Measurements from ENCODE around the gene OR1D5.
"Not testable (repeated sequence)": the region's sequence is repeated elsewhere in the genome, so short reads cannot be mapped to it uniquely, and the experiment has no call there.

Gene OR1D5

GRCh38 chr17:3032258-3033247 is 30.9 kb downstream of the OR1D5 start:
- no peak for DNase-seq (ENCODE audit: low spot score)

DNA sequence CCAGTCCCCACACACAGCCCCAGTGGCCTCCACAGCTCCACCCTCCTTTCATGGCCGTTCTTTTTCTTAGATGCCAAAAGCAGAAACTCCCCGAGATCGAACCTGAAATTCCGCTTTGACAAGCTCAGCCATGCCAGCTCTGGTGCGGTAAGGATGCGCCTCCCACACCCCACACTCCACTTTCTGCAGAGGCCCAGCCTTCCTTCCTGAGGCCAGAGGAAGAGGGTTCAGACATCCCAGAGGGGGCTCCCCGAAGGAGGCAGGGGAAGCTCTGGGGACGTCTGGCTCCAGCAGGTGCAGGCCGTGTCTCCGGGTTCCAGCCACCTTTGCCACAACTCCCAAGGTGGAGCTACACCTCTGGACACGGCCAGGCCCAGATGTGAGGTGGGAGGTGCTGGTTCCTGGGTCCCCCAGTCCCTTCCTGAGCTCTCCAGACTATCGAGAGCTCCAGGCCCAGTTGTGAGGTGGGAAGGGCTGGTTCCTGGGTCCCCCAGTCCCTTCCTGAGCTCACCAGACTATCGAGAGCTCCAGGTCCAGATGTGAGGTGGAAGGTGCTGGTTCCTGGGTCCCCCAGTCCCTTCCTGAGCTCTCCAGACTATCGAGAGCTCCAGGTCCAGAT is 32.4 kb downstream of the OR1D5 start:
- DNase-seq (ENCODE audit: low spot score), result not testable (repeated sequence)

GRCh38 chr17:3030096-3030495 is 33.3 kb downstream of the OR1D5 start:
- peak; percentile 64 for DNase-seq (ENCODE audit: low spot score)

GRCh38 chr17:3029213-3029913 is 34.0 kb downstream of the OR1D5 start:
- no peak for DNase-seq (ENCODE audit: low spot score)

GRCh38 chr17:3027786-3028532 is 35.4 kb downstream of the OR1D5 start:
- DNase-seq (ENCODE audit: low spot score), result no peak

GRCh38 chr17:3026856-3027751 is 36.3 kb downstream of the OR1D5 start:
- no peak for DNase-seq (ENCODE audit: low spot score)

DNA sequence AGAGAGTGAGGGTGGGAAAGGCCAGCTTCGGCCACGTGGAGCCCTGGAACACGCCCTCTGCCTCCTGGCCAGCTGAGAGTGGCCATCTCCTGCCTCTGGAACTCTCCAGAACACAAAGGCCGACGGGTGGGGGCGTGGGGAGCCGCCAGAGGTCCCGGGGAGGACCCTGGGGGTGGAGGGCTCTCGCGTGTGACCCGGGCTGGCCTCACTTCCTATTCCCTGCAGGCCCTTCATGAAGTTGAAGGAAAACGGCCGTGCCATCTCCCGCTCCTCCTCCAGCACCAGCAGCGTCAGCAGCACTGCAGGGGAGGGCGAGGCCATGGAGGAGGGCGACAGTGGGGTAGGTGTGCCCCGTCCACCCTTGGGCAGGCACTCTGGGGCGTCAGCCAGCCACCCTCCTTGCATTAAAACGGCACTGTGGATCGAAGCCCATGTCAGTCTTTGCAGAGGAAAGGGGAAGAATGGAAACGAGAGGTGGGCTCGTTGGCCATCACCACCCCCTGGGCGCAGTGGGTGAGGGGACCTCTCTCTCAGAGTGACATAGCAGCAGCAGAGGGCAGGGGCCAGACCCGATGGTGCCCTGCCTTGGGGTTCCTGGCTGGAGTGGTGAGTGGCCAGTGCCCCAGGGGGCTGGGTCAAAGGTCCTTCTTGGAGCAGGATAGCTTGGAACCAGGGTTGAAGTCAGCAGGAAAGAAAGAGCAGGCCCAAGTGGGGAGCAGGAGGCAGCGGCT is 37.1 kb downstream of the OR1D5 start:
- no peak for DNase-seq (ENCODE audit: low spot score)

DNA sequence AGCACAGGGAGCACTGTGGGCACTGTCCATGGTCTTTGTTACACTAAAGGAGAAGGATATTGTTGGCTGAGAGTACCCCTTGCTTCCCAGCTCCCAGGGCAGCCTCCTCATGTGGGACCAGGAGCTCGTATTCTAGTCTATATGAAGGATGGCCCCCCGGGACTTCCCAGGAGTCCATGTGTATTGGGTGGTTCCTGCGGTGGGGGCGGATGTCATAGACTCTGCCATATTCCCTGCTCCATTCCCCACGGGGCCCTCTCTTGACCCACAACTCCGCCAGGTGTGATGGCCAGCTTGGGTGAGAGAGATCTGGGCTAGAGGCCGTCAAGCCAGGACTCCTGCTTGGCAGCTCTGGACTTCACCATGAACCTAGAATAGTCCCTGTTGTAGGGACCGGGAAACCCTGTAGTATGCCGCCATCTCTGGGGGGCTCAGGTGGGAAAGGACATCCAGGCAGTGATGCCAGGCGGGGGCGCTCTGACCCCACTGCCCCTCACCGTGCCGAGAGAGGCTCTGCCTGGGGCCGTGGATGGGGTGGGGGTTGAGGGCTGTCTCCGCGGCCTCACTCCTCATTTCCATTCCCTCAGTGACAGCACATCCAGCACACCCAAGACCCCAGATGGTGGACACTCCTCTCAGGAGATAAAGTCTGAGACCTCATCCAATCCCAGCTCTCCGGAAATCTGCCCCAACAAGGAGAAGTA is 37.8 kb downstream of the OR1D5 start:
- DNase-seq (ENCODE audit: low spot score), result no peak

DNA sequence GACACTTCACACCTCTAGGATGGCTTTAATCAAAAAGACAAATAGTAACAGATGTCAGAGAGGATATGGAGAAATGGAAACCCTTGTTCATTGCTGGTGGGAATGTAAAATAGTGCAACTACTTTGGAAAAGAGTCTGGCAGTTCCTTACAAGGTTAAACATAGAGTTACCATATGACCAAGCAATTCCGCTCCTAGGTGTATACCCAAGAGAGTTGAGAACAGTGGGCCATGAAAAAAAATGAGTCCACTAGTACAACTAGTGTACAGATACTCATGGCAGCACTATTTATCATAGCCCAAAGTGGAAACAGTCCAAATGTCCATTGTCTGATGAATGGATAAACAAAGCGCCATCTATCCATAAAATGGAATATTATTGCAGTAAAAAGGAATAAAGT is 39.1 kb downstream of the OR1D5 start:
- no peak for DNase-seq (ENCODE audit: low spot score)

- no peak for DNase-seq (ENCODE audit: low spot score)
Measured at GRCh38 chr17:3022197-3022596, 41.2 kb downstream of the OR1D5 start.

GRCh38 chr17:3020381-3020780 is 43.0 kb downstream of the OR1D5 start:
- DNase-seq (ENCODE audit: low spot score), result no peak

DNA sequence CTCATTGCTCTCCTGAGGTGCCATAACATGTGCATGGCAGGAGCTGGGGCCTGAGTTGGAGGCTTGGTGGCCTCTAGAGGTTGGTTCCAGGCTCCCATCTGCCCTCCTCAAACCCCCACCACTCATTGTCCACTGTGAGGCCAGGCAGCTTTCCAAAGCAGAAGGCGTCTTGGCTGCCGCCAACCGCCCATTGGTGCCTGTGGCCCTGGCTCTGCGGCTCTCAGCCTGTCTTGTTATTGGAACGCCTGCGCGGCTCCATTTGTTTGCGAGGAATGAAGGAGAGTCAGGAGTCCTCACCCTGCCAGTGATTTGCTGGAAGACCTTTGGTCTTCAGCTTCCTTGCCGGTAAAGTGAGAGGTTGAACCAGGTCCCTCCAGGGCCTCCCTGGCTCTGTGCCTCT is 43.6 kb downstream of the OR1D5 start:
- no peak for DNase-seq (ENCODE audit: low spot score)

DNA sequence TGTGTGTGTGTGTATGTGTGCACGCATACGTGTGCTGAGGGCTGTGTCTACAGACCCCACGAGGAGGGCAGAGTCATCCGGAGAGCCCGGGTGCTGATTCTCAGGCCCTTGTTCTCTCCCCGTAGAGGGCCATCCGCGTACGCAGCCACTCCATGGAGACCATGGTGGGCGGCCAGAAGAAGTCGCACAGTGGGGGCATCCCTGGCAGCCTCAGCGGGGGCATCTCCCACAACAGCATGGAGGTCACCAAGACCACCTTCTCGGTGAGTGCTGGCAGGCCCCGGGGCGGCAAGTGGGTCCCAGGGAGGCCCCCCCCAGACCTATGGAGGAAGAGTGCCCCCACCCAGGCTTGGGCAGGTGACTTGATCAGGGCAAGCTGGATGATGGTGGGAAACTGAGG is 45.5 kb downstream of the OR1D5 start:
- no peak for DNase-seq (ENCODE audit: low spot score)

GRCh38 chr17:3015890-3016289 is 47.5 kb downstream of the OR1D5 start:
- DNase-seq (ENCODE audit: low spot score), result peak; percentile 59

- peak; percentile 72 for DNase-seq (ENCODE audit: low spot score)
Measured at GRCh38 chr17:3012926-3013581, 50.4 kb downstream of the OR1D5 start.

All from hepatic stellate cell (primary cell).